ENCODE measurements around the gene TMEM39A.

Gene TMEM39A

DNA sequence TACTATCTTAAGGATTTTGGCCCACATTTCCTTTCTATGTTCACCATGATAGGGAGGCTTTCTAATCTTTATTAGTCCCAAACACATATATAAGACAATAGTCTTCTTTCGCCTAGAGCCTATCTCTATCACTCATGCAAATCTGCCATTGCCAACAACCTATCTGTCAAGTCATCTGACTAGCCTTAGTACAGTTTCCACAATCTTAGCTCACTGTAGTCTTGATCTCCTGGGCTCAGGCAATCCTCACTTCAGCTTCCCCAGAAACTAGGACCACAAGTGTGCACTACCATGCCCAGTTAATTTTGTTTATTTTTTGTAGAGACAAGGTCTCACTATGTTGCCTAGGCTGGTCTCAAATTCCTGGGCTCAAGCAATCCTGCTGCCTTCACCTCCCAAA, 6.9 kb downstream of the TMEM39A start:
- no peak for DNase-seq (ENCODE audit: low read depth in 1 of 2, low spot score in 1 of 2)

DNA sequence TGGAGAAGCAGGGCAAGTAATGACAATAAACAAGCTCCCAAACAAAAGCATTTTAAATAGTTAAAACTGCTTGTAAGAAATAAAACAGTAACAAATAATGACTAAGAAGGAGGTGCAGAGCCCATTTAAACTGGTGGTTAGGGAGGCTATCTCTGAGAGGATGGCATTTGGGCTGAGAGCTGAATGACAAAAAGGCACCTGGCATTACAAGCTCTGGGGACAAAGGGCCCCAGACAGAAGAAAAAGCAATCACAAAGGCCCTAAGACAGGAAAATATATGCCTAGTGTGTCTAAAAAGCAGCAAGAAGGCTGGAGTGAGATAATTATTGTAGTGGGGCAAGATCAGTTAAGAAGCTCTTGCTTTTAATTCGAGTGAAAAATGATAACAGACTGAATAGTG, 9.6 kb downstream of the TMEM39A start:
- DNase-seq (ENCODE audit: low read depth in 1 of 2, low spot score in 1 of 2), result no peak

DNA sequence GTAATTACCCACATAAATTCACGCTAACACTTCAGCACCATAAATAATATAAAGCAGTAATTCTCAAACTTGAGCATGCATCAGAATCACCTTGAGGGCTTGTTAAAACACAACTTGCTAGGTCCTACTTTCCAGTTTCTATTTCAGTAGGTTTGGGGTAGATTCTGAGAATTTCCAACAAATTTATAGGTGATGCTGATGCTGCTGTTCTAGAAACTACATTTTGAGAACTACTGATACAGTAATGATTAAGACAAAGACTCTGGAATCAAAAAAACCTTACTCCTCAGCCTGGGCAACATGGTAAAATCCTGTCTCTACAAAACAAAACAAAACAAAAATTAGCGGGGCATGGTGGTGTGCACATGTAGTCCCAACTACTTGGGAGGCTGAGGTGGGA, 18.8 kb downstream of the TMEM39A start:
- DNase-seq (ENCODE audit: low read depth in 1 of 2, low spot score in 1 of 2), result no peak

DNA sequence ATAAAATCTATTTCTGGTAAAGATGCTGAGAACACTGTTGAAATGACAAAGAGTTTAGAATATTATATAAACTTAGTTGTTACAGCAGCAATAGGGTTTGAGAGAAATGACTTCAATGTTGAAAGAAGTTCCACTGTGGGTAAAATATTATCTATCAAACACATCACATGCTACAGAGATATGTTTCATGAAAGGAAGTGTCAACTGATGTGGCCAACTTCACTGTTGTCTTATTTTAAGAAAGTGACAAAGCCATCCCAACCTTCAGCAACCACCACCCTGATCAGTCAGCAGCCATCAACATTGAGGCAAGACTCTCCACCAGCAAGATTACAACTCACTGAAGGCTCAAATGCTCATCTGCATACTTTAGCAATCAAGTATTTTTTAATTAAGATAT, 20.2 kb downstream of the TMEM39A start:
- DNase-seq (ENCODE audit: low read depth in 1 of 2, low spot score in 1 of 2), result no peak

DNA sequence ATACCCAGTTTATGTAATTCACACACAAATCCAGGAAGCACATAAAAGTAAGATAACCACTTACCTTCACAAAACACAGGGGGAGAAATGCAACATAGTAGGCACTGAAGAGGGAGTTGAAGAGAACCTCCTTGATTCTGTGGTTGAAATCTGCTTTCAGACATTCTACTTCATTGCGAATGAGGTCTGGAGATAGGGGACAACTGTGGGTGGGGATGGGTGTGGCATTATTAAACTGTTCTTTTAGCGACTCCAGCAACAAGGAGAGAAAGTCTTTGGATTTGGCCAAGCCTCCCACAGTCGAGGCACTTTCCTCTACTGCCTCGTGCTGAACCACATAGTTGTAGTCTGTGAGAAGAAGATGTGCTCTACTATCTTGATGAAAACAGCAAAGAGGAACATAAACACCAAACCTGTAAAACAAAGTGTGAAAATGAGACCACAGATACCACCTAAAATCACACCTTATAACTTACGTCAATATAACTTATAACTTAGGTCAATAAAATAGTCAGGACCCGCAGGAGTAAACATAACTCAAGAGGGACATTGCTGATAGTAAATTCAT, 25.6 kb downstream of the TMEM39A start:
- DNase-seq (ENCODE audit: low read depth in 1 of 2, low spot score in 1 of 2), result no peak

DNA sequence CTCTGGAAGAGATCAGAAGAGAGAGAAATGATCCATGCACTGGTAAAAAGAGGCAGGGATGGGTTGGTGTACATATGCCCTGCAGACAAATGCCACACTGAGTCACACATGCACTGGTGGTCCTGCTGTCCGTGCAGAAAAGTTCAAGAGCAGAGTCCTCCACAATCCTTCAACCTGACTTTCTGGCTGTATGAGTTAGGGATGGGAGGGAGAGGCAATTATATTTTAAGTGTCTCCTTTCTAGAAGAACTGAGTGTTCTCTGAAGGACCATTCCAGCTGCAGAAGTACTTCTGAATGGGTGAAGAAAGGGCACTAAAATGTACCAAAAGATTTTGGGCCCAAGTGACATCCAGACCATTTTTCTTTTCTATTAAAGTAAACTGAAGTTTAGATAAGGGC, 26.4 kb downstream of the TMEM39A start:
- DNase-seq (ENCODE audit: low read depth in 1 of 2, low spot score in 1 of 2), result no peak

DNA sequence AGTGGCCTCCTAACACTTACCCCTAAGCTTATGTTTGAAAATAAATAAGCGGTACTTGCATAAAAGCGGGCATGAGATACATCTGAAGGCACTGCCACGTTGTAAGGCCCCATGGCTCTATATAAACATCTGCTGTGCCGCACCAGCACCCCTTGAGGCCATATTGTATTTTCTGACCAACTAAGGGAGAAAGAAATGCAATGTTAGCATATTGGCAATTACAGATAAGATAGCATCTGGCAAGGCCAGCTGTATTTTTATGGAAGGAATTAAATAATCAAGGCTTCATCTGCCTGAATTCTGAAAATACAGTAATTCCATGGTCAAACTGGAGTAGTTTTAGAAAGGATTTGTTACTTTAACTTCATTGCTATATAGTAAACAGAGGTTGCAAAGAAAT, 28.7 kb downstream of the TMEM39A start:
- DNase-seq (ENCODE audit: low read depth in 1 of 2, low spot score in 1 of 2), result no peak

DNA sequence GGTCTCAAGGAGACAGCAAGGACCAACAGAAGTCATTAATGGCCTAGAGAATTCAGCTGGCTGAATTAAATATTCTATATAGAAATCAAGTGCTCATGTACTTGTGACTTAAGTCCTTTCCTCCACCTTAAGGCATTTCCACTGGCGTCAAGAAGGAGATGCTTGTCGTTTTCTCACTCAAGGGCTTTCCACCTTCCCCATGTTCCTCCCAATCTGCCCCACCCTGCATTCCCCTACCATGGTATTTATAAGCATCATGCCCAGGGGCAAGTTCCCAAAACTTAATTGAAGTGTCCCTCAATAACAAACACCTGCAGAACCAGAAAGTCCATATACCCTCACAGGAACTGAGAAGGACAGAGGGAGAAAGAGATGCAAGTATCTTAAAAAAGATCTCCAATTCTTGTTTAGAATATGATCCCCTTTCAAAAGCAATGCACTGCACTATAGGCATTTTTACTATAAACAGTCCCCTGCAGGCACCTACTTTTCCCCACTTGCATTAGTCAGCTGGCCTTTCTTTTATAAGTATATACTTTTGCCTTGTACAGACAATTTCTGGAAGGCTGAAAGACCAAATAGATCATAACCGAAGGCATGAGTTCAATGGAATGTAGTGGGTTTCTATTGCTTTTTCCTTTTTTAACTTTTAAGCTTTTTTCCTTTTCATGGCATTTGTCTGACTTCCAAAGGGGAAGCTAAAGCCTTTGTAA, 29.6 kb downstream of the TMEM39A start:
- no peak for DNase-seq (ENCODE audit: low read depth in 1 of 2, low spot score in 1 of 2)

DNA sequence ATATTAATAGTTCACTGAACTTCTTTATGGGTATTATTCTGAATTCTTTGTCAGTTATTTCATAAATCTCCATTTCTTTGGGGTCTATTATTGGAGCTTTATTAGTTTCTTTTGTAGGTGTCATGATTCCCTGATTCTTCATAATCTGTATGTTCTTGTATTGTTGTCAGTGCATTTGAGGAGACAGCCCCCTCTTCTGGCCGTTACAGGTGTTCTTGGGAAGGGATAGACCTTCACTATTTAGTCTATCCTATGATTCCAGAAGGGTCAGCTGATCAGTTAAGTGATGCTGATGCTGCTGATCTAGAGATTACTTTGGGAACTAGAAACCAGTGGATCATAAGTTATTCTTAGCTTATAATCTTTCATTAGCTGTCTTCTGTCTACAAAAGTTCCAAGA, 34.9 kb downstream of the TMEM39A start:
- DNase-seq (ENCODE audit: low read depth in 1 of 2, low spot score in 1 of 2), result no peak

DNA sequence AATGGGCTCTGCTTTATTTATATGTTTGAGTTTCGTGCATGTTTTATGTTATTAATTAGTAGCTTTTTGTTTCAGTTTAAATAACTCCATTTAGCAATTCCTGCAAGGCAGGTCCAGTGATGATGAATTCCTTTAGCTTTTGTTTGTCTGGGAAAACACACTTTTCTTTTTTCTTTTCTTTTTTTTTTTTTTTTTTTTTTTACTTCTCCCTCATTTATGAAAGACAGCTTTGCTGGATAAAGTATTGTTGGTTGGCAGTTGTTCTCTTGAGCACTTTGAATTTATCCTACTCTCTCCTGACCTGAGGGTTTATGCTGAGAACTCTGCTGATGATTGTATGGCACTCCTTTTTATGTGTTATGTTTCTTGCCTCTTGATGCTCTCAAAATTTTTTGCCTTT, 35.7 kb downstream of the TMEM39A start:
- DNase-seq (ENCODE audit: low read depth in 1 of 2, low spot score in 1 of 2), result no peak

DNA sequence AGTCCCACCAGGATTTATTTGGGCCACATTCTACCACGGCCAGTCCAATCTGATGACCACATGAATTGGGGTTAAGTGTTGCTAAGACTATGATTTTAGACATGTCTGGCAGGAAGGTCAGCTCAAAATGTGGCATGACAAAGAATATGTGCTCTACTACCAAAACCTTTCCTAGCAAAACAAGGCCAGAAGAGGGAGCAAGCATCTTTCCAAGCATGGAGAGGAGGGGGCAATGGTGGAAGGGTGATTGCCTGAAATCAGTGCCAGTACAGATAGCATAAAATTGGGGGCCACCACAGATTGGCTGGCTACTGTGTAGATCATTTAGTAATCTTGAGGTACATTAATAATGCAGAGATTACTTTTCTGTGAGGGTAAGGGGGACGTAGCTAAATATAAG, 43.2 kb downstream of the TMEM39A start:
- no peak for DNase-seq (ENCODE audit: low read depth in 1 of 2, low spot score in 1 of 2)

DNA sequence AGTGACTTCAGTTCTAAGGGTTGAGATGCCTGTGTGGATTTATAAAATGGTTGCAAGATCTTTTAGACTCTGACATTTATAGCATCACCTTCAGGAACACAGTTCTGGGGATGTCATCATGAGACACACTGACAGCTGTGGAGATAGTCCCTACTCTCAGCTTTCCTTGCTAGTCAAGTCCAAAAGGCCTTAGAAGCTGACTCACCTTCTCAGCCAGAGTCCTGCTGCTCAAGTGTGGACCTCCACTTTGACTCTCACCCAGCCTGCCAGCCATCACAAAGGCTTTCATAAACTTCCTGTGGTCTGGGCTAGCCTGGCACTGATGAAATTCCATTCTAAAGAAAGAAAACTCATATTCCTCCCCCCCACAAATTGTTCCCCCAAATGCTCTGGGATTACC, 44.8 kb downstream of the TMEM39A start:
- DNase-seq (ENCODE audit: low read depth in 1 of 2, low spot score in 1 of 2), result no peak

DNA sequence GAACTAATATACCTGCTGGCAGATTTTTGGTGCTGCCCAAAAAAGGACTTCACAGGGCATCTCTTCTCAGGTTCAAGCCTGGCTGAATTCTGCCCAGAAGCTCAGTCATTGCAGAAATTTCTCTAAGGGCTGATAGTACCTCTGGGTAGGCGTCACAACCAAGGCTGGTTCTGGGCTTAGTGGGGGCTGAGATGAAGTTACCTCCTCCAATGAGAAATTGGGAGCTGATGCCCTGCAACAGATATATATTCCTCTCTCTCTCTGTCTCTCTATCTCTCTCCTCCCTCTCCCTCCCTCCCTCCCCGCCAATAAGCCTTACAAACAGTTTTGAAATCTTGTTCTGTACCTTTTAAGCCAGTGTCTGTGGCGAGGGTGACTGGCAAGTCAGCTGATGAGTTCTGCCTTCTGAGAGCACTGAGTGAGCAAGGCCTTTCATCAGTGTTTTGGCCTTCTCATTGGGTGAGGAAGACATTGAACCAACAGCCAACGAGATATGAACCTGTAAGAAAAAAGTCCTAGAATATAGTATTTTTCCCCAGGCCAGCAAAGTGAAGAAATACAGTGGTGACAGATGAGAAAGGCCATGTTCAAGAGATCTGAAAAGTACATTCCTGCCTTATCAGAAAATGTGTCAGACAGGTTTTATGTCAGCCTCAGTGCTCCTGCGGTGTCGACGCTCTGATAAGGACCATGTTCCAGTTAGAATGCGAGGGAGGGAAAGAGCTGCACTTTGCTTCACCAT, 45.5 kb downstream of the TMEM39A start:
- no peak for DNase-seq (ENCODE audit: low read depth in 1 of 2, low spot score in 1 of 2)

DNA sequence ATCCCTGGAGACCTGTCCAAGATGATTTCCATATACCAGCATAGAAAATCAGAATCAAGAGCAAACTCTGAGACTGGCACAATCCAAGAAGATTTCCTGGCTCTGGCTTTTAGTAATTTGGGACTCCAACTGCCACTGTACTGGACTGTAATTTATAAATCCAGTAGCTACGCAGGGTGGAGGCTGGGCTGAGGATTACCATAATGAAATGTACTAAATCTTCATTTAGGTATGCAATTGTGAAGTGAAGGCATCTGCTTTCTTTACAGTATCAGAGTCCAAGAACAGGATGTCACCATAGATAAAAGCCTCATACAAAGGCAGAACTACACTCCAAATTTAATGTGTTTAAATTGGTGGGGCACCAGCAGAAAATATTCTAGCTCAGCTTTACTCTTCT, 46.5 kb downstream of the TMEM39A start:
- no peak for DNase-seq (ENCODE audit: low read depth in 1 of 2, low spot score in 1 of 2)

DNA sequence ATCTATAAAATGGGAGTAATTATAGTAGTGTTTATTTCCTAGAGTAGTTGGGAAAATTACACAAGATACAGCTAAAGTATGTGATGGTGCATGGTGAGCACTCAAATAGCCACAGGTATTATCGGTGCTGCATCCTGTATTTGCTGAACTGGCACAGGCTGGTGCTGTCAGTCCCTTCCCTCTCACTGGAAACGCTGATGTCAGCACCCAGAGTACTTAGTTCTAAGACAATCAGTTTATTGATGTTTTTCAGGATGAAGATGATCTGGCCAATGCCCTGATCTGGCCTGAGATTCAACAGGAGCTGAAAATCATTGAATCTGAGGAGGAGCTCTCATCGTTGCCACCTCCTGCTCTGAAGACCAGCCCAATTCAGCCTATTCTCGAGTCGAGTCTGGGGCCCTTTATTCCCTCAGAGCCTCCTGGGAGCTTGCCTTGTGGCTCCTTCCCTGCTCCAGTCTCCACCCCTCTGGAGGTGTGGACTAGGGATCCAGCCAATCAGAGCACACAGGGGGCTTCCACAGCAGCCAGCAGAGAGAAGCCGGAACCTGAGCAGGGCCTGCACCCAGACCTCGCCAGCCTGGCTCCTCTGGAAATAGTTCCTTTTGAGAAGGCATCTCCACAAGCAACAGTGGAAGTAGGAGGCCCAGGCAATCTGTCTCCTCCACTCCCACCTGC, 49.7 kb downstream of the TMEM39A start:
- DNase-seq (ENCODE audit: low read depth in 1 of 2, low spot score in 1 of 2), result no peak

DNA sequence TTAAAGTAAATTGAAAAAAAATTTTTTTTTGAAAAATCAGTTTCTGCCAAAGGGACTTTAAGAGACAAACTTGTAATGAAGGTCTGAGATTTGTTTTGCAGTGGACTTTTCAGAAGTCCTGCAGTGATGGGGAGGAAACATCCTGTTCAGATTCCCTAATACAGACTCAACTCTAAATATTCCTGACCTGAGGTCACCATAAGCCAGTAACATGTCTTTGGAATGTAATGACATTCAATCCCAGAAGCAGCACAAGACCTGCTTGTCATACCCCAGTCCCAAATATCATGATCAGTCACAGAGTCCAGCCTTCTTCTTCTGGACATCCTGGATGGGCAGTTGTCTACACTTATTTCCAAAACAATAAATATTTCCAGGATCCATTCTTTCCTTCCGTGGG, 53.6 kb downstream of the TMEM39A start:
- DNase-seq (ENCODE audit: low read depth in 1 of 2, low spot score in 1 of 2), result no peak

DNA sequence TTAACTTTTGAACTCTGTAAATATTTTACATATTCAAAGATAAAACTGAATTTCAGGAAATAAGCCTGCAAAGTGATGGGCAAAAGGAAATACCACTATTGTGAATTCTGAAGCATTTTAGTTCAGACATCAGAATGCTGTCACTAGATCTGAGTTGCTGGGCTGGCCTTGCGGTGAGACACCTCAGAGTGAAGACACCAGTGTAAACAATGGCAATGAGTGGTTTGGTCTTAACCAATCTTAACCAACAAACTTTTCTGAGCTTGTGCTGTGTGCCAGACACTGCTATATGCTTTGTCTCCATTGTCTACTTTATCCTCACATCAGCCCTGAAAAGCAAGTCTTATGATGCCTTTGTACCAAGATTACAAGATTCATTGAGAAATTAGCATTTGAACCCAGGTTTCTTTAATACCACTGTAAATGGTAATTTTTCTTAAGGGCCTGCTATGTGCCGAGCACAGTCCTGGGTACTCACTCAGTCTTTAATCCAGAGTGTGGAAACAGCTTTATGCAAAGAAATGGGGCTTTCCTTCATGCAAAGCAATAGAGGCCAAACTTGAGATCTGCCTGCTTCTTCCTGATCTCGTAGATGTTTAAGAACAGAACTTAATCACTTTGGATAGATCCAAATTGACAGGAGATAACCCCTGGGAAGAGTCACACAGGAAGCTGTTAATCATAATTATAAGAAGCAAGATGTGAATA, 55.0 kb downstream of the TMEM39A start:
- DNase-seq (ENCODE audit: low read depth in 1 of 2, low spot score in 1 of 2), result no peak

DNA sequence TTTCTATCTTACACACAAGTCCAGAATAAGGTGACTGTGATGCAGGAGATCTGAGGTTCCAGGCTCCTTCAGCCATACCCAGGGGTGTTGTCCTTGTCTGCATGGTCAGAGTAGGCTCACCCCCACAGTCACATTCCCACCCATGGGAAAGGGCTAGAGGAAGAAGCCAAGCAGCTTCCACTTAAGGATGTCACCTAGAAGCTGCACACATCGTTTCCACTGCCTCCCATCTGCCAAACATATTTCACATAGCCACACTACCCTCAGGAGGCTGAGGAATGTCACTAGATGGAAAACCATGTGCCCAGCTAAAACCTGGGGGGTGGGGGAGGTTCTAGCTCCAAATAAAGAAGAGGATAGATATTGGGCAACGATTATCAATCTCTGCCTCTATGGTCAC, 58.1 kb downstream of the TMEM39A start:
- DNase-seq (ENCODE audit: low read depth in 1 of 2, low spot score in 1 of 2), result no peak

DNA sequence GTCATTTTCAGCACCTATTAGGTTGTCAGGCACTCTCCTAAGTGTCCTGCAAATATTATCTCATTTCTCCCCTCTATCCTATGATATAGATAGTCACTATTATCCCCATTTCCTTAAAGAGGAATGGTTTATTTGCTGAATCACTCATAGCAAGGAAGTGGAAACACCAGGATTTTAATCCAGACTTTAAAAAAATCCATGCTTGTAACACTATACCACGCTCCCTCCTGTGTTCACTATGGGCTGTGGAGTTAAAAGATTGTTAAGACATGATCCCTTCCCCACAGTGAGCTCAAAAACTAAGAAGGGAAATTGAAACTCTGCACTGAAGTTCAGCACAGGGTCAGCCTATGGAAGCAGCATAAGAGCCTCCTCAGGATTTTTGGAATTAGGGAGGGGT, 60.2 kb downstream of the TMEM39A start:
- no peak for DNase-seq (ENCODE audit: low read depth in 1 of 2, low spot score in 1 of 2)

DNA sequence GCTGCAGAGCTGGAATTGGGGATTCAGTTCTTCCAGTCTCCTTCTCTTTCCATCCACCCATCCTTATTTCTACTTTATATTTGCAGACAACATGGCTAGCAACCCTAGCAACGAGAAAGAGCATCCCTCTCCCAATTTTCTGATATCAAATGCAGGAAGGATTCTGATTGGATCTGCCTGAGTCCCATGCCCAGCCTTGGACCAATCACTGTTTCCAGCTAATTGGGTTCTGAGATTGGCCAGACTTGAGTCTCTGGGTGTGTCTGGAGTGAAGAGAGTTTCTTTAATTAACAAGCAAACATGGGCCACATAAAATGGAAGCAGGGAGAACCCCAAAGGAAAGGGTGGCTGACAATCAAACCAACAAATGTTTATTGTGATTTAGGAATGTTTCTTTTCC, 60.6 kb downstream of the TMEM39A start:
- DNase-seq (ENCODE audit: low read depth in 1 of 2, low spot score in 1 of 2), result no peak
